ENCODE results near the gene CSNK1G1. TPM values are rescaled to one million over a fixed set of nuclear protein-coding genes. Genes with fewer than 3 reads are reported as not detected.
"Not testable (repeated sequence)": the region's sequence is repeated elsewhere in the genome, so short reads cannot be mapped to it uniquely, and the experiment has no call there.

CSNK1G1 gene
- polyA plus RNA-seq, 3 donors: 20.0 to 23.8 (median 21.3) TPM

GRCh38 chr15:64324165-64324877 is 31.7 kb downstream of the CSNK1G1 start:
- no peak for DNase-seq (ENCODE audit: extremely low read depth in 1 of 11, low read depth in 9 of 11, low spot score in 4 of 11)

GRCh38 chr15:64315216-64315615 is 40.8 kb downstream of the CSNK1G1 start:
- no peak for DNase-seq (ENCODE audit: extremely low read depth in 1 of 11, low read depth in 9 of 11, low spot score in 4 of 11)

- DNase-seq (ENCODE audit: extremely low read depth in 1 of 11, low read depth in 9 of 11, low spot score in 4 of 11): no peak
These were observed 41.5 kb downstream of the CSNK1G1 start for GRCh38 chr15:64314456-64314855.

GRCh38 chr15:64311566-64311965 is 44.4 kb downstream of the CSNK1G1 start:
- no peak for DNase-seq (ENCODE audit: extremely low read depth in 1 of 11, low read depth in 9 of 11, low spot score in 4 of 11)

GRCh38 chr15:64310036-64310435 is 45.9 kb downstream of the CSNK1G1 start:
- DNase-seq (ENCODE audit: extremely low read depth in 1 of 11, low read depth in 9 of 11, low spot score in 4 of 11): no peak

- DNase-seq (ENCODE audit: extremely low read depth in 1 of 11, low read depth in 9 of 11, low spot score in 4 of 11): no peak
These were observed 50.7 kb downstream of the CSNK1G1 start for GRCh38 chr15:64305261-64305660.

- no peak for DNase-seq (ENCODE audit: extremely low read depth in 1 of 11, low read depth in 9 of 11, low spot score in 4 of 11)
These were observed 66.4 kb downstream of the CSNK1G1 start for GRCh38 chr15:64289550-64289949.

- no peak for DNase-seq (ENCODE audit: extremely low read depth in 1 of 11, low read depth in 9 of 11, low spot score in 4 of 11)
These were observed 67.0 kb downstream of the CSNK1G1 start for GRCh38 chr15:64288999-64289398.

- no peak for DNase-seq (ENCODE audit: extremely low read depth in 1 of 11, low read depth in 9 of 11, low spot score in 4 of 11)
These were observed 67.4 kb downstream of the CSNK1G1 start for GRCh38 chr15:64288577-64288976.

GRCh38 chr15:64287953-64288352 is 68.0 kb downstream of the CSNK1G1 start:
- DNase-seq (ENCODE audit: extremely low read depth in 1 of 11, low read depth in 9 of 11, low spot score in 4 of 11): no peak

GRCh38 chr15:64286473-64286872 is 69.5 kb downstream of the CSNK1G1 start:
- no peak for DNase-seq (ENCODE audit: extremely low read depth in 1 of 11, low read depth in 9 of 11, low spot score in 4 of 11)

- DNase-seq (ENCODE audit: extremely low read depth in 1 of 11, low read depth in 9 of 11, low spot score in 4 of 11): no peak
These were observed 70.1 kb downstream of the CSNK1G1 start for GRCh38 chr15:64285871-64286270.

GRCh38 chr15:64285150-64285549 is 70.8 kb downstream of the CSNK1G1 start:
- no peak for DNase-seq (ENCODE audit: extremely low read depth in 1 of 11, low read depth in 9 of 11, low spot score in 4 of 11)

- DNase-seq (ENCODE audit: extremely low read depth in 1 of 11, low read depth in 9 of 11, low spot score in 4 of 11): no peak
These were observed 71.9 kb downstream of the CSNK1G1 start for GRCh38 chr15:64284042-64284441.

- no peak for DNase-seq (ENCODE audit: extremely low read depth in 1 of 11, low read depth in 9 of 11, low spot score in 4 of 11)
These were observed 73.3 kb downstream of the CSNK1G1 start for GRCh38 chr15:64282701-64283100.

GRCh38 chr15:64279131-64279530 is 76.8 kb downstream of the CSNK1G1 start:
- no peak for DNase-seq (ENCODE audit: extremely low read depth in 1 of 11, low read depth in 9 of 11, low spot score in 4 of 11)

GRCh38 chr15:64275934-64276333 is 80.0 kb downstream of the CSNK1G1 start:
- no peak for DNase-seq (ENCODE audit: extremely low read depth in 1 of 11, low read depth in 9 of 11, low spot score in 4 of 11)

GRCh38 chr15:64274341-64274950 is 81.5 kb downstream of the CSNK1G1 start:
- no peak for DNase-seq (ENCODE audit: extremely low read depth in 1 of 11, low read depth in 9 of 11, low spot score in 4 of 11)

- no peak for DNase-seq (ENCODE audit: extremely low read depth in 1 of 11, low read depth in 9 of 11, low spot score in 4 of 11)
These were observed 88.5 kb downstream of the CSNK1G1 start for GRCh38 chr15:64267331-64267973.

GRCh38 chr15:64265188-64265587 is 90.8 kb downstream of the CSNK1G1 start:
- not testable (repeated sequence) for DNase-seq (ENCODE audit: extremely low read depth in 1 of 11, low read depth in 9 of 11, low spot score in 4 of 11)

All from renal cortex interstitium (tissue), 11 donors.